Measurements from ENCODE around the gene RAB31.
"Not testable (repeated sequence)": the region's sequence is repeated elsewhere in the genome, so short reads cannot be mapped to it uniquely, and the experiment has no call there.

RAB31 gene

DNA sequence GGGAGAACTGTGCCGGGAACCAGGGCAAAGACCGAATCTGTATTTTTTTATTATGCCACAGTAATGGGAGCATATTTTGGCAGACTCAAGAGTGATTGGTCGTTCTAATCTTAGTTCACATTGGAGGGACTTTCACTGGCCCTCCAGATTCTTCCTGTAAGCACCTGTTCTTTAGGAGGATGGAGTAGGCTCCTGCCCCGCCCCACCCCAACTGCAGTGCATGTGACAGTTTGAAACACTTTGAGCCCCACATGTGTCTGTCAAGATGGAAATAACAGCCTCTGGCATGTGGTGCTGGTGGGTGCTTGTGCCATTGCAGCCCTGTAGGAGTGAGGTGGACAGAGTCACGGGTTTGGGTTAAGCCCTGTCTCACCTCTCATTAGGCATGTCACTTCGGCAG, 134.3 kb downstream of the RAB31 start:
- no peak for DNase-seq (ENCODE audit: low read depth)

DNA sequence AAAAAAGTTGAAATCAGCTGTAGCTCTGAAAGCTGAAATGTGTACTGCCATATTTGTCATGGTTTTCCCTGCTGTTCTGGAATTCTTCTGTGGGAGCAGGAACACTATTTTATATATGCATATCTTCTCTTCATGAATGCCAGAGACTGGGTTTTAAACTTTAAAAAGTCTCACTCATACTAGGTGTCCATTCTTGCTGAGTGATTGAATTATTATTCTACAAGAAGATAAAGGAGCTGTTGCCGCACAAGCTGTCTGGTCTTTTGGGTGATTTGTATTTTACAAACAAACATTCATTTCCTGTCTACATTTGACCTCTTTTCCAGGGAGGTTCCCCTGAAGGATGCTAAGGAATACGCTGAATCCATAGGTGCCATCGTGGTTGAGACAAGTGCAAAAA, 137.2 kb downstream of the RAB31 start:
- no peak for DNase-seq (ENCODE audit: low read depth)

DNA sequence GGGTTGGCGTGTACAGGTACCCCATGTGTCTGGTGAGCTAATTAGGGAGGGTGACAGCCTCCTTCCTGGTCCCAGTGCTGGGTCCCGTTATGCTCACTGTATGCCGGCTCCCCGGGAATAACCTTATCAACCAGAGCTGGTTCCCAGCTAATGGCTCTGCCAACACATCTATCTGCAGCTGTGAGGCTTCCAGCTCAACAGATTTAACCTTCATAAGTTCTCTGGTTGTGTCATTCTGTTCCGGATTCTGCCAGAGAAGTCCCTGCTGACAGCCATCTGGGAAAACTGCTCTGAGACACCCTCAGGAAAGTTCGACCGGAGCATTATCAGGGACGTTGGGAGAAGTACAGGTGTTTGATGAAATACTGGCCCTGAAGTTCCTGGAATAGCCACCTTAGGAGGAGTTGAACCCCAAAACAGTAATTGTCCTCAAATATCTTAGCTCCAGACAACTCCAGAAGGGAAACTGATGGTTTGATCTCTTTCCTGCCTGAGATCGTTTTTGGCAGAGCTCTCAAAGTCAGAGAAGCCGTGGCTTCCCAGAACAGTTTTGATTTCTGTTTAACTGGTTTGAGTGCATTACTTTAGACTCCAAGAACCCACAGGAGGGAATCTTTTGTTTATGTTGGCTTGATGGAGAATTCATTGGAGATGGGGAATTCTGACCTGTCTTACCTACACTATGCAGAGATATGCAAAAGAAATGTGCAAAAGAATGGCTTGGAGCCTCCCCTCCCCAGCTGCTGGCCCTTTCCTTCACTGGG, 138.2 kb downstream of the RAB31 start:
- DNase-seq (ENCODE audit: low read depth): no peak

DNA sequence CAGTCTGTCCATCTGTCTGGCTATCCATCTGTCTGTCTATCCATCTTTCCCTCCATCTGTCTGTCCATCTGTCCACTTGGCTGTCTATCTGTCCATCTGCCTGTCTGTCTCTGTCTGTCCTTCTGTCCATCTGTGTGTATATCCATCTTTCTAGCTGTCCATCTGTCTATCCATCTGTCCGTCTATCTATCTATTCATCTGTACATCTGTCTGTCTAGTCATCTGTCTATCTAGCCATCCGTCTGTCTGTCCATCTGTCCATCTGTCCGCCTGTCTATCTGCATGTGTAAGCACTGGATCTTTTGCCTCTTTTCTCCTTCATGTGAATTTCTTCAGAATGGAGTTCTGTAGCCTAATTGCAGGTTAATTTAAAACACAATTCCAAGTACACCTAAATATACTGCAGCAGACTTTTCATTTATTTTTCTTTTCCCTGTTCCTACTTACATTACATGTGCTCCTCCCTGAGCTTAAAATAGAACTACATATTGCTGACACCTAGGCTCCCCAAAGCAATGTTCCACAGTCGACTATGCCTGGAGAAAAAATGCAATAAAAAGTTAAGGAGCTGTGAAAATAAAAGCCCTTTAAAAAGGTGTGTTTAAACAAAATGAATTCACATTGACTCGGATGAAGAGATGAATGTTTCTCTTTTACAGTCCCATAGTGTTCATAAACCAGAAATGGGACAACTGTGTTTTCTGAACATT, 140.2 kb downstream of the RAB31 start:
- no peak for DNase-seq (ENCODE audit: low read depth)

DNA sequence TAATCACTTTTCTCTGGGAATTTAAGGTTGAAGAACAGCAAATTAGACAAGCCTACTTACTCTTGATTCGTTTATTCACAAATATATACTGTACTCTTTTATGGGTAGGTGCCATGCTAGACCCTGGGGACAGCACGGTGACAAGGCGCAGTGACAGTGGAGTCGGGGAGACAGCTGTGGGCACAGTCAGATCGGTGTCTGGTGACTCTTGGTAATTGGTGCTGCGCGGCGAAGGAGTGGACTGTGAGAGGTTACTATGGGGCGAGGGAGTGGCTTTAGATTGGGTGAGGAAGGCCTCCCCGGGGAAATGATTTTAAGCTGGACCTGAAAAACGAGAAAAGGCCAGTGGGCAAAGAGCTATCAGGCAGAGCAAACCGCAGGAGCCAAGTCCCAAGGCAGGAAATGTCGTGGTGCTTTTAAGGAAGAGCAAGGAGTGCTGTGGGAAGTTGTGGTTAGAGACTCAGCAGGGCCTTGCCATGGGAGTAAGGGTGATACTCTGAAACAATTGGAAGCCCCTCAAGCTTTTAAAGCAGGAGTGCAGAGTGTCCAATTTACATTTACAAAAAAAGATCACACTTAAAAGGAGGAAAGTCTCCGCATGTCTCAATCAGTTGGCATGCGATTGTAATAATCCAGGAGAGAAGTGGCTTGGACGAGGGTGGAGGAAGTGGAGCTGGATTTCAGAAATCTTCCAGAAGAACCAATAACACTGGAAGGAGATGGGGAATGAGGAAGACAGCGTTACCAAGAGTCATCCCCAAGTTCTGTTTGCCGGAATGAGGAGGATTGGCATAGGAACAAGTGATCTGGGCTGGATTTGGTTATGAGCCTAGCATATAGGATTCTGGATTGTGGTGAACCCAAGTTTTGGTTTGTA, 141.5 kb downstream of the RAB31 start:
- DNase-seq (ENCODE audit: low read depth): no peak

DNA sequence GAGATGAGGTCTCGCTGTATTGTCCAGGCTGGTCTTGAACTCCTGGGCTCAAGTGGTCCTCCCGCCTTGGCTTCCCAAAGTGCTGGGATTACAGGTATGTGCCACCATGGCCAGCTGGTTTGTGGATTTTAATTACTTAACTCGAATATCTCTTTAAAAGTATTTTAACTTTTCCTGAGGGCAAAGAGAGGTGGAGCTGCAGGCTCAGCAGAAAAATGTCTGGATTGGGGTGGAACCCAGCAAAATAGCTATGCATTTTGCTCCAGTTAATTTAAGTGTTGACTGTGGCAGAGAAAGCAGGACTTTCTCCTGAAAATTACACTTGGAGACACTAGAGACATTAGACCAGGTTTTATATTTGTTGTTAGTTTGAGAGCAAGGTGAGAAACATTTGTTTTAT, 142.2 kb downstream of the RAB31 start:
- no peak for DNase-seq (ENCODE audit: low read depth)

DNA sequence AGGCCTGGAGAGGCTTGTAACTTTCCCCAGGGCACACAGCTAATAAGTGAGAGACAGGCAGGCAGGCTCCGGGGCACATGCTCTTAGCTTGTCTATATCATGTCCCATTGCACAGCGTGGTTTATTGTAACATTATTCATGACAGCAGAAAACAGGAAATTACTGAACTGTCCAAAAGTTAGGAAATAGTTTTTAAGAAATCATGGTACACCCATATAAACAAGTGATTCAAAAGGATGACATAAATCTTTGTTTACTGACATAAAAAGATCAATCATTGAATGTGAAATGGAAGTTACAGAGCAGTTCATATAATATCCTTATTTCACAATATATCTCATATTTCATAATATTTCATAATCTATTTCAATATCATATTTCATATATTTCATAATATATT, 143.4 kb downstream of the RAB31 start:
- no peak for DNase-seq (ENCODE audit: low read depth)

DNA sequence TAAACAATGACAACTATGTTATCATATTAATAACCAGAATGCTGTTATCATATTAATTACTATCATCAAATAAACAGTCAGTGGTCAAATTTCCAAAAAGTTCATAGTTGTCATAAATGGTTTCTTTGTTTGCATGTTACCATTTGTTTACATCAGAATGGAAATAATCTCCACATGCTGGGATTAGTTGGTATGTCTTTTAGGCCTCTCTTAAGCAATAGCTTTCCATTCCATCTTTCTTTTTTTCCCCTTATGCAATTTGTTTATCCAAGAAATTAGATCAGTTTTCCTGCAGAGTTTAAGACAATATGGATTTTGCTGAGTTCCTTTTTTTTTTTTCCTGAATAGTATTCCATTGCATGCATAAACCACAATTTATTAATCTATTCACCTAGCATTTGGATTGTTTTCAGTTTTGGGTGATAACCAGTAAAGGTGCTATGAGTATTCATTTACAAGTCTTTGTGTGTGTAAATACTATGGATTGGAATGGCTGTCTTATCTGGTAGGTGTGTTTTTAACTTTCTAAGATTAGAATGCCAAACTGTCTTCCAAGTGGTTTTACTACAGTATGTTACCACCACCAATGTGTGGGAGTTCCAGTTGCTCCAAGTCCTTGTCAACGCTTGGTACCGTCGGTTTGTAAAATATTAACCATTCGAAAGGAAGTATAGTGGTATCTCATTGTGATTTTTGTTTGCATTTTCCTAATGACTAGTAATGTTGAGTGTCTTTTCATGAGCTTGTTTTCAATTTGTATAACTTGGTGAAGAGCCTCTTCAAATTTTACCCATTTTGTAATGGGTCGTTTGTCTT, 144.4 kb downstream of the RAB31 start:
- DNase-seq (ENCODE audit: low read depth): no peak

DNA sequence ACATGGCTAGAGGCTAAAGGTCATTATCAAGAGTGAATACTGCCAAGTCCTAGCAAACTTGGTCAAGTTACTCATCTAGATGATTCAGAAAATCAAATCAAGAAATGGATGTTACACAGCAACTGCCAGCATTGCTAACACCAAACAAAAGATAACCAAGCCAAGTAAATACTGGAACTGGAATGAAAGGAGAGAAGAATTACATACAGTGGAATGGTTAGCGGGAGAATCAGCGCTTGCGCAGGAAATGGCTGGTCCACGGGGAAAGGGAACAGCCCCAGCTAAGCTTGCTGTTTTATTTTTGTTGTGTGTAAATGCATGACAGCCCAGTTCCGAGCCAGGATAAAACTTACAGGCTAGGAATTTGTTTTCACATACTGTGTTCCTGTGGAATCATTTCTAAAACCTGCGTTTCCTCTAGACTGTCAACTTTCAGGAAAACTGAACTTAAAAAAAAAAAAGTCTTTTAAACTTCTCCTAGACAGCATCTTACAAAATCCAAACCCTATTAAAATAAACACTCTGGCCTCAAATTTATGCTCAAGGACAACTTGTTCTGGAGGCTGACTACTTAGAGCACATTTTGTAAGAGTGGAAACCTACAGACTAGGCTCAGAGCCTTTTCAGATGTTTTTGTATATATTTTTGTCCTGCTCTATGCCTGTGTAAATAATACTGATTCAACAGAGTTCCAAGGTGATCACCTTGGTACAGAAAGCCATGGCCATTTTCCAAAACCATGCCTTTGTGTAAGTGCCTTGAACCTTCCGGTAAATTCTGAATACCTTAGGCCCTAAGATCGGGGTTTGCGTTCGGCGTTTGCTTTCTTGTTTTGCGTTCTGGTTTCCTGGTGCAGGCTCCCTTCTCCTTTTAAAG, 146.9 kb downstream of the RAB31 start:
- no peak for DNase-seq (ENCODE audit: low read depth)

DNA sequence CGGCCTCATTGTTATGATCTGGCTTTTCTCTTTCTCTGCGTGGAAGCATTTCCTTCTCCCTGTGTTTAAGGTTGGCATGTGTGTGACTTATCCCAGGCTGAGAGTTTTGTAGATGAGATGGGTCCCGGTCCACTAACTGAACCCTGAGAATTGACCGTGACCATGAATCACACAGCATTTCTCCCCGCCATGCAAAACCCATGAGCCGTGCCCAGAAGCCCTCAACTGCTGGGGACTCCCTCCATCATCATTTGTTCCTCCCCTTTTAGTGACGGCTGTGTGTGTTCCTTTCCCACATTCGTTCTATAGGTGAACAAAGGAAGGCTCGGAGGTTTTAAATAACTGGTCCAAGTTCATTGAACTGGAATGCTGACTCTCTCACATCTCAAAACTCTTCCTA, 147.6 kb downstream of the RAB31 start:
- DNase-seq (ENCODE audit: low read depth): no peak

DNA sequence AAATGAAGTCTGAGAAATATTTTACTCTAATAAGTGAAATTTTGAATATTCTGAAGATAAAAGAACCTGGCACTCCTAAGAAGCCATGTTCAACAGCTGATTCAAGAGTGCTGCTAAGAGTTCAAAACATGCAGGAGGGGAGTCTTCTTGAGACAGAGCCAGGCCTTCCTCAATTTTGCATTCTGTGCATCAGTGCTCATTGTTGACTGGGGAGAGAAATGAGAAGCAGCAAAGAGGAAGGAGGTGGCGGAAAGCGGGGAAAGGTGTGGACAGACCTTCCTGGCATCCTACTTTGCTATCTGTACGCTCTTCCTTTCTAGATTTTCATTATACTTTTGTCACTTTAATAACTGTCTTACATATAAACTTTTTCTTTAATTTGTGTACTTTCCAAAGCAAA, 148.0 kb downstream of the RAB31 start:
- DNase-seq (ENCODE audit: low read depth): no peak

DNA sequence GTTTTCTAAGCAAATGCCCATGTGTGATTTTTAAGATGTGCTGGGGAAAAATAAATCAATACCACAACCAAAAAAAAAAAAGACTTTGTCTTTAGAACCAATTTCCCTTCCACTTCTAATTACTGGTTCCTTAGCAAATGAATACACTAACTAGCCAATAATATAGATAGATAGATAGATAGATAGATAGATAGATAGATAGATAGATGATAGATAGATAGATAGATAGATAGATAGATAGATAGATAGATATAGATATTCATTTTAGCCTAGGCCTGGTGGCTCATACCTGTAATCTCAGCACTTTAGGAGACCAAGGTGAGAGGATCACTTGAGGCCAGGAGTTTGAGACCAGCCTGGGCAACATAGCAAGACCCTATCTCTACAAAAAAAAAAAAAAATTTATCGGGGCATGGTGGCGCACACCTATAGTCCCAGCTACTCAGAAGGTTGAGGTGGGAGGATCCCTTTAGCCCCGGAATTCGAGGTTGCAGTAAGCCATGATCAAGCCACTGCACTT, 149.4 kb downstream of the RAB31 start:
- DNase-seq (ENCODE audit: low read depth): not testable (repeated sequence)

DNA sequence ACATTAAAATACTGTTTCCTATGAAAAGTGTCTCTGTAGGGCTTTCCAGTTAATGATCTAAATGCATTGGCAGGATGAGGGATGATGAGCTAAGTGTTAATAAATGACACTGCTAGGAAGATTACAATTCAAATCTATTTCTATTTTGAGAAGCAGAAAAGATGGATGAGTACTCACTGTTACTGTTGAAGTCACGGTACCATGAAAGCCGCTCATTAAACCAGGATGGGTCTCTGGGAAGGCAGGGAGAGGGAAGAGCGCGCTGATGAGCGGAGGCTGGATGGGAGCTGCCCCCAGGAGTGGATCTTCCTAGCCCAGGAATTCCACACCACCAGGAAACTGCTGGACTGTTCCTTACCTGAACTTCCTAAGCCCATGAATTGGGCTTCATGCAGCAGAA, 150.5 kb downstream of the RAB31 start:
- DNase-seq (ENCODE audit: low read depth): no peak

DNA sequence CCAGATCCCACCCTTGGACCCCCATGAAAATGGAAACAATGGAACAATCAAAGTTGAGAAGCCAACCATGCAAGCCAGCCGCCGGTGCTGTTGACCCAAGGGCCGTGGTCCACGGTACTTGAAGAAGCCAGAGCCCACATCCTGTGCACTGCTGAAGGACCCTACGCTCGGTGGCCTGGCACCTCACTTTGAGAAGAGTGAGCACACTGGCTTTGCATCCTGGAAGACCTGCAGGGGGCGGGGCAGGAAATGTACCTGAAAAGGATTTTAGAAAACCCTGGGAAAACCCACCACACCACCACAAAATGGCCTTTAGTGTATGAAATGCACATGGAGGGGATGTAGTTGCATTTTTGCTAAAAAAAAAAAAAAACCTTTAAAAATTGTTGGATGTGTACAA, 151.1 kb downstream of the RAB31 start:
- no peak for DNase-seq (ENCODE audit: low read depth)

DNA sequence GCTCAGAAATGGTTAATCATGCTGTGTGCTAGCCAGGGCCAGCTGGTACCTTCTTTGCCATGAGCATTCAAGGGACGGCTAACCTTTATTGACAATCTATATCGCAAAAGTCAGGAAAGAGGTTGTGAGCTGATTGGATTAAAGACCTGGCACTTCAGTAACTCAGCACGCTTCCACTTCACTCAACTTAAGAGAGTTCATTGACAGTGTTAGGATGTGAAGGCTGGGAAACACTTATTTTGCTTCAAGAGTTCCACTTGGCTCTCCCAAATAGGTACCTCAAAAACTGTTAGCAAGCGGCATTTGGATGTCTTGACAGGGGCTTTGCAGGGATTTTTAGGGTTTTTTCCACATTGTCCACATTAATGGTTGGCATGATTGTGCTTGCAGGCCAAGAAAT, 152.6 kb downstream of the RAB31 start:
- DNase-seq (ENCODE audit: low read depth): no peak

DNA sequence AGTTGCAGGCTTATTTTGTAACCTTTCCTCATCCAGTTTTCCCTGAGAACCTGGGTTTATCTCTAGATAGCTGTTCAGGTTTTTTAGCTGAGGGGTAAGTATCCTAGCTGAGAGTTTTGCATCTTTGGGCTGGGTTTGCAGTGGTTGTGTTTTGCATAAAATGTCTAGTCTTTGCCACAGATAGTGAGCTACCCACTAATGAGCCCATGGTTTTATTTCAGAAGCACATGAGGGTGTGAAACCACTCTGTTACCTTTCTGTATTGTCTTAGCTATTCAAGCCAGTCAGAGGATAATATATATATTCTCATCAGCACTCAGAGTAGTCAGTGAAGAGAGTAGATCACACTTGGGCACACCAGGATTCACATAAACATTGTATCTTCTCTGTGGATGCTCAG, 153.1 kb downstream of the RAB31 start:
- DNase-seq (ENCODE audit: low read depth): no peak

DNA sequence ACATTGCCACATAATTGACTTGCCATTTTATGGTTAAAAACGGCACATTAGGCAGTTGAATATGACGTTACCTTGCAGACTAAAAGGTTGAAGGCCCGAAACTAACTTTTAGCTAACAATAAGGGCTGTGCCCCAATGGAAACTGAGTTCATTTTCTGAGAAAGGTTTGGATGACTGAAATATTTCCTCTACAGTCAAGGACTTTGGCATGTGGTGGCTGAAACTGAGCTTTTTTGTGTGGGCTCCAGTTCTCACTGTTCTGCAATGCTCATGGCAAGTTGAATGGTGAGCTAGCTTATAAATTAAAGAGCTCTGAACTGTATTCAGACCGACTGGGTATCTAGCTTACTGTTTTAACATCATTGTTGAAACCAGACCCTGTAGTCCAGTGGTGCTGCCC, 153.8 kb downstream of the RAB31 start:
- DNase-seq (ENCODE audit: low read depth): no peak

DNA sequence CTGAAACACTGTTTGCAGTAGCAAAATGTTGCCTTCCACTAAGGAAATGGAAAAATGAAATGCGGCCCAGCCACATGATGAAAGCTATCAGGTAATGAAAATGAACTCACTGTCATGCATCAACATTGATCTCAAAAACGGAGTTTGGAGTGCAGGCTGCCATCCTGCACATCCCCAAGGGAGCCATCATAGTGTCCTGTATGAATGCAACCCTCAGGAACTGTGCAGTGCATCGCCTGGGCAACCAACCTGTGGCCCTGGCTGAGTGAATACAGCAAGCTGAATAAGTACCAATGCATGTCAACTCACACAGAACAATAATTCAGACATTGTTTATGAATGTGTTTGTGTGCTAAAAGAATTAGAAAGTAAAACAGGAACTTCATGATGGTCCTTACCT, 154.6 kb downstream of the RAB31 start:
- DNase-seq (ENCODE audit: low read depth): no peak

DNA sequence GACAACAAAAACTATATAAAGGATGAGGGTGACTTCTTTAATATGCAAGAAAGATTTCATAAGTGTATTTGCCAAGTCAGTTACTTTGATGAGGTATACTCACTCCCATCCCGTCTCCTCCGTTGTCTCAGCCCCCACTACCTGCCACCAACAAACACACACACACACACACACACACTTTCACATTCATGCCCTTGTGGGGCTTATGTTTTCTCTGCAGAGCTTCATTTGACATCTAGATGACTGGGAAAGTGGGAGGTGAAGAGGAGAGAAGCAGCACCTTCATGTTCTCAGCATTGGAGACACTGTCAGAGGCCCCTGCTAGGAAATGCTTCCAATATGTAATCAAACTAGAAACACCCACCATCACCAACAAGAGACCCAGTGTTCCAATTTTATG, 155.2 kb downstream of the RAB31 start:
- no peak for DNase-seq (ENCODE audit: low read depth)

DNA sequence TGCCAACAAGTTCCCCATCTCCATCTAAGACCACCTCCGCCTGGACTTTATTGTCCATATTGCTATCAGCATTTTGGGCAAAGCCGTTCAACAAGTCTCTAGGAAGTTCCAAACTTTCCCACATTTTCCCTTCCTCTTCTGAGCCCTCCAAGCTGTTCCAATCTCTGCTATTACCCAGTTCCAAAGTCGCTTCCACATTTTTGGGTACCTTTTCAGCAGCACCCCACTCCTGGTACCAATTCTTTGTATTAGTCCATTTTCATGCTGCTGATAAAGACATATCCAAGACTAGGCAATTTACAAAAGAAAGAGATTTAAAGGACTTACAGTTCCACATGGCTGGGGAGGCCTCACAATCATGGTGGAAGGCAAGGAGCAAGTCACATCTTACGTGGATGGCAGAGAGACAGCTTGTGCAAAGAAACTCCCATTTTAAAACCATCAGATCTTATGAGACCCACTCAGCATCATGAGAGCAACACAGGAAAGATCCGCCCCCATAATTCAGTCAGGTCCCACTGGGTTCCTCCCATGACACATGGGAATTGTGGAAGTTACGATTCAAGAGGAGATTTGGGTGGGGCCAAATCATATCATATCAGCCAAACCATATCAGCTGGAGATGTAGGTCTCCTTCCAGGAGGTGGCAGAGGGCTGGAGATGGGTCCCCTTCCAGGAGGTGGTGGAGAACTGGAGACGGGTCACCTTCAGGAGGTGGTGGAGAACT, 157.8 kb downstream of the RAB31 start:
- no peak for DNase-seq (ENCODE audit: low read depth)

Measured in T-helper 22 cell (primary cell).